ENCODE data around the gene ZNHIT6. TPM values are rescaled to one million over a fixed set of nuclear protein-coding genes. Genes with fewer than 3 reads are reported as not detected.

ZNHIT6 gene
- total and polyA plus RNA-seq, 10 of the 15 experiments (the other 5 are each of a cell fraction or from before 2014, with no cell fraction given): 12.8 to 32.0 (median 18.8) TPM

DNA sequence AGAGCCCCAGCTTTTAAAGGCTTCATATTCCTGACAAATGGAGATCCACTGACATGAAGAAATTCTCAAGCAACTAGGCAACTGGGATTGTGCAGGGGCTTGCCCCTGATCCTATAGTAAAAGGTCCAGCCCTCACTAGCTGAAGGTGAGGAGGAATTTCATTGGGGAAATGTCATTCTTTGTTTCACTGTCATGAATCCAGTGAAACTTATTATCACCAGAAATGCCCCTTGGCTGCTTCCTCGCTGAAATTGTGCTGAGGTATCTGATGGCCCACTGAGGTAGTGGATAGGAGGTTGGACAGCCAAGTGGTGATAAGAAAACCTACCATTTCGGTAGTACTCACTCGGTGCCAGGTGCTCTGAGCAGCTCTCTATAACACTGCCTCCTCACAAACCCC, 91.5 kb downstream of the ZNHIT6 start:
- DNase-seq (ENCODE audit: low read depth, low spot score) (no peak), FAIRE-seq (no peak)
- H2AFZ ChIP-seq (ENCODE audit: control insufficient read depth, low read depth, low read length): no peak overlapping the region
- TF ChIP-seq CREM (IDR thresholded peaks at IDR 0.05; ENCODE audit: low read depth) (no peak), MYC (IDR thresholded peaks at IDR 0.05; ENCODE audit: insufficient read depth, insufficient read length, insufficient replicate concordance, low read length, severe bottlenecking) (no peak), ZNF274 (IDR thresholded peaks at IDR 0.05; ENCODE audit: insufficient read depth, insufficient read length) (no peak), POLR2A (IDR thresholded peaks at IDR 0.05; ENCODE audit: low read depth, low read length) (no peak), CBX5 (IDR thresholded peaks at IDR 0.05; ENCODE audit: low read depth) (no peak), FOXM1 (IDR thresholded peaks at IDR 0.05; ENCODE audit: low read depth, low read length) (no peak)
- TF ChIP-seq, protein P1, sequence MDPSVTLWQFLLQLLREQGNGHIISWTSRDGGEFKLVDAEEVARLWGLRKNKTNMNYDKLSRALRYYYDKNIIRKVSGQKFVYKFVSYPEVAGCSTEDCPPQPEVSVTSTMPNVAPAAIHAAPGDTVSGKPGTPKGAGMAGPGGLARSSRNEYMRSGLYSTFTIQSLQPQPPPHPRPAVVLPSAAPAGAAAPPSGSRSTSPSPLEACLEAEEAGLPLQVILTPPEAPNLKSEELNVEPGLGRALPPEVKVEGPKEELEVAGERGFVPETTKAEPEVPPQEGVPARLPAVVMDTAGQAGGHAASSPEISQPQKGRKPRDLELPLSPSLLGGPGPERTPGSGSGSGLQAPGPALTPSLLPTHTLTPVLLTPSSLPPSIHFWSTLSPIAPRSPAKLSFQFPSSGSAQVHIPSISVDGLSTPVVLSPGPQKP (IDR thresholded peaks at IDR 0.05; ENCODE audit: low read depth, low read length): no peak
- TF ChIP-seq, protein P2, sequence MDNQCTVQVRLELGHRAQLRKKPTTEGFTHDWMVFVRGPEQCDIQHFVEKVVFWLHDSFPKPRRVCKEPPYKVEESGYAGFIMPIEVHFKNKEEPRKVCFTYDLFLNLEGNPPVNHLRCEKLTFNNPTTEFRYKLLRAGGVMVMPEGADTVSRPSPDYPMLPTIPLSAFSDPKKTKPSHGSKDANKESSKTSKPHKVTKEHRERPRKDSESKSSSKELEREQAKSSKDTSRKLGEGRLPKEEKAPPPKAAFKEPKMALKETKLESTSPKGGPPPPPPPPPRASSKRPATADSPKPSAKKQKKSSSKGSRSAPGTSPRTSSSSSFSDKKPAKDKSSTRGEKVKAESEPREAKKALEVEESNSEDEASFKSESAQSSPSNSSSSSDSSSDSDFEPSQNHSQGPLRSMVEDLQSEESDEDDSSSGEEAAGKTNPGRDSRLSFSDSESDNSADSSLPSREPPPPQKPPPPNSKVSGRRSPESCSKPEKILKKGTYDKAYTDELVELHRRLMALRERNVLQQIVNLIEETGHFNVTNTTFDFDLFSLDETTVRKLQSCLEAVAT (IDR thresholded peaks at IDR 0.05): no peak
- TF ChIP-seq, protein P3, sequence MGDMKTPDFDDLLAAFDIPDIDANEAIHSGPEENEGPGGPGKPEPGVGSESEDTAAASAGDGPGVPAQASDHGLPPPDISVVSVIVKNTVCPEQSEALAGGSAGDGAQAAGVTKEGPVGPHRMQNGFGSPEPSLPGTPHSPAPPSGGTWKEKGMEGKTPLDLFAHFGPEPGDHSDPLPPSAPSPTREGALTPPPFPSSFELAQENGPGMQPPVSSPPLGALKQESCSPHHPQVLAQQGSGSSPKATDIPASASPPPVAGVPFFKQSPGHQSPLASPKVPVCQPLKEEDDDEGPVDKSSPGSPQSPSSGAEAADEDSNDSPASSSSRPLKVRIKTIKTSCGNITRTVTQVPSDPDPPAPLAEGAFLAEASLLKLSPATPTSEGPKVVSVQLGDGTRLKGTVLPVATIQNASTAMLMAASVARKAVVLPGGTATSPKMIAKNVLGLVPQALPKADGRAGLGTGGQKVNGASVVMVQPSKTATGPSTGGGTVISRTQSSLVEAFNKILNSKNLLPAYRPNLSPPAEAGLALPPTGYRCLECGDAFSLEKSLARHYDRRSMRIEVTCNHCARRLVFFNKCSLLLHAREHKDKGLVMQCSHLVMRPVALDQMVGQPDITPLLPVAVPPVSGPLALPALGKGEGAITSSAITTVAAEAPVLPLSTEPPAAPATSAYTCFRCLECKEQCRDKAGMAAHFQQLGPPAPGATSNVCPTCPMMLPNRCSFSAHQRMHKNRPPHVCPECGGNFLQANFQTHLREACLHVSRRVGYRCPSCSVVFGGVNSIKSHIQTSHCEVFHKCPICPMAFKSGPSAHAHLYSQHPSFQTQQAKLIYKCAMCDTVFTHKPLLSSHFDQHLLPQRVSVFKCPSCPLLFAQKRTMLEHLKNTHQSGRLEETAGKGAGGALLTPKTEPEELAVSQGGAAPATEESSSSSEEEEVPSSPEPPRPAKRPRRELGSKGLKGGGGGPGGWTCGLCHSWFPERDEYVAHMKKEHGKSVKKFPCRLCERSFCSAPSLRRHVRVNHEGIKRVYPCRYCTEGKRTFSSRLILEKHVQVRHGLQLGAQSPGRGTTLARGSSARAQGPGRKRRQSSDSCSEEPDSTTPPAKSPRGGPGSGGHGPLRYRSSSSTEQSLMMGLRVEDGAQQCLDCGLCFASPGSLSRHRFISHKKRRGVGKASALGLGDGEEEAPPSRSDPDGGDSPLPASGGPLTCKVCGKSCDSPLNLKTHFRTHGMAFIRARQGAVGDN (IDR thresholded peaks at IDR 0.05): no peak
- TF ChIP-seq, protein P4, sequence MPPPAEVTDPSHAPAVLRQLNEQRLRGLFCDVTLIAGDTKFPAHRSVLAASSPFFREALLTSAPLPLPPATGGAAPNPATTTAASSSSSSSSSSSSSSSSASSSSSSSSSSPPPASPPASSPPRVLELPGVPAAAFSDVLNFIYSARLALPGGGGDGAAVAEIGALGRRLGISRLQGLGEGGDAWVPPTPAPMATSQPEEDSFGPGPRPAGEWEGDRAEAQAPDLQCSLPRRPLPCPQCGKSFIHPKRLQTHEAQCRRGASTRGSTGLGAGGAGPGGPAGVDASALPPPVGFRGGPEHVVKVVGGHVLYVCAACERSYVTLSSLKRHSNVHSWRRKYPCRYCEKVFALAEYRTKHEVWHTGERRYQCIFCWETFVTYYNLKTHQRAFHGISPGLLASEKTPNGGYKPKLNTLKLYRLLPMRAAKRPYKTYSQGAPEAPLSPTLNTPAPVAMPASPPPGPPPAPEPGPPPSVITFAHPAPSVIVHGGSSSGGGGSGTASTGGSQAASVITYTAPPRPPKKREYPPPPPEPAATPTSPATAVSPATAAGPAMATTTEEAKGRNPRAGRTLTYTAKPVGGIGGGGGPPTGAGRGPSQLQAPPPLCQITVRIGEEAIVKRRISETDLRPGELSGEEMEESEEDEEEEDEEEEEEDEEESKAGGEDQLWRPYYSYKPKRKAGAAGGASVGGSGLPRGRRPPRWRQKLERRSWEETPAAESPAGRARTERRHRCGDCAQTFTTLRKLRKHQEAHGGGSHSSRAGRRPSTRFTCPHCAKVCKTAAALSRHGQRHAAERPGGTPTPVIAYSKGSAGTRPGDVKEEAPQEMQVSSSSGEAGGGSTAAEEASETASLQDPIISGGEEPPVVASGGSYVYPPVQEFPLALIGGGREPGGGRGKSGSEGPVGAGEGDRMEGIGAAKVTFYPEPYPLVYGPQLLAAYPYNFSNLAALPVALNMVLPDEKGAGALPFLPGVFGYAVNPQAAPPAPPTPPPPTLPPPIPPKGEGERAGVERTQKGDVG (CRISPR knock-in tag; IDR thresholded peaks at IDR 0.05): no peak
- TF ChIP-seq, protein P5, sequence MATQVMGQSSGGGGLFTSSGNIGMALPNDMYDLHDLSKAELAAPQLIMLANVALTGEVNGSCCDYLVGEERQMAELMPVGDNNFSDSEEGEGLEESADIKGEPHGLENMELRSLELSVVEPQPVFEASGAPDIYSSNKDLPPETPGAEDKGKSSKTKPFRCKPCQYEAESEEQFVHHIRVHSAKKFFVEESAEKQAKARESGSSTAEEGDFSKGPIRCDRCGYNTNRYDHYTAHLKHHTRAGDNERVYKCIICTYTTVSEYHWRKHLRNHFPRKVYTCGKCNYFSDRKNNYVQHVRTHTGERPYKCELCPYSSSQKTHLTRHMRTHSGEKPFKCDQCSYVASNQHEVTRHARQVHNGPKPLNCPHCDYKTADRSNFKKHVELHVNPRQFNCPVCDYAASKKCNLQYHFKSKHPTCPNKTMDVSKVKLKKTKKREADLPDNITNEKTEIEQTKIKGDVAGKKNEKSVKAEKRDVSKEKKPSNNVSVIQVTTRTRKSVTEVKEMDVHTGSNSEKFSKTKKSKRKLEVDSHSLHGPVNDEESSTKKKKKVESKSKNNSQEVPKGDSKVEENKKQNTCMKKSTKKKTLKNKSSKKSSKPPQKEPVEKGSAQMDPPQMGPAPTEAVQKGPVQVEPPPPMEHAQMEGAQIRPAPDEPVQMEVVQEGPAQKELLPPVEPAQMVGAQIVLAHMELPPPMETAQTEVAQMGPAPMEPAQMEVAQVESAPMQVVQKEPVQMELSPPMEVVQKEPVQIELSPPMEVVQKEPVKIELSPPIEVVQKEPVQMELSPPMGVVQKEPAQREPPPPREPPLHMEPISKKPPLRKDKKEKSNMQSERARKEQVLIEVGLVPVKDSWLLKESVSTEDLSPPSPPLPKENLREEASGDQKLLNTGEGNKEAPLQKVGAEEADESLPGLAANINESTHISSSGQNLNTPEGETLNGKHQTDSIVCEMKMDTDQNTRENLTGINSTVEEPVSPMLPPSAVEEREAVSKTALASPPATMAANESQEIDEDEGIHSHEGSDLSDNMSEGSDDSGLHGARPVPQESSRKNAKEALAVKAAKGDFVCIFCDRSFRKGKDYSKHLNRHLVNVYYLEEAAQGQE (IDR thresholded peaks at IDR 0.05; ENCODE audit: low read depth, low read length): no peak

More for the DNA sequence above, 91.5 kb downstream of the ZNHIT6 start:
- ATAC-seq: no peak
- Histone ChIP-seq H3K4me1 (ENCODE audit: control insufficient read depth, insufficient read depth, low read length) (no peaks in the 10 kb centered on the region), H3K4me2 (ENCODE audit: control insufficient read depth, insufficient read depth) (no peak overlapping the region), H3K79me2 (ENCODE audit: control insufficient read depth, insufficient read depth, low read length) (no peaks in the 10 kb centered on the region), H3K36me3 (ENCODE audit: control insufficient read depth in 2 of 2, insufficient read depth in 2 of 2, low read length in 1 of 2) (no peaks in the 10 kb centered on the region), H3K9me3 (replicated peaks; ENCODE audit: control insufficient read depth, insufficient read depth, low read length) (no peaks in the 10 kb centered on the region; the same call in 2 of the 3 replicates), H3K27ac (ENCODE audit: control insufficient read depth, insufficient read depth) (no peak overlapping the region), H3K9ac (ENCODE audit: control insufficient read depth, insufficient read depth, low read length) (no peak overlapping the region), H3K27me3 (replicated peaks in 1 of 2; ENCODE audit: control insufficient read depth in 2 of 2, insufficient read depth in 2 of 2, low read length in 1 of 2) (no peaks in the 10 kb centered on the region), H4K20me1 (ENCODE audit: control insufficient read depth, insufficient read depth) (no peaks in the 10 kb centered on the region), H3K4me3 (no peak overlapping the region)
- POLR2A ChIA-PET: no interaction called here
- CTCF ChIA-PET: no interaction called here
- RAD21 ChIA-PET (ENCODE audit: unreplicated experiment): no interaction called here
- SMC1A ChIA-PET (ENCODE audit: uncharacterized antibody, unreplicated experiment): no interaction called here
- WGBS (ENCODE audit: insufficient coverage, insufficient replicate concordance, low lambda C conversion rate, missing lambda C conversion rate): 95% methylated on average over 3 of the region's 3 CpGs
- no TSS peak for BruUV-seq (replicated peaks)
- in situ Hi-C loops (cut with MboI) (no loop called here), intact Hi-C loops (cut with micrococcal nuclease; ENCODE audit: unreplicated experiment) (no loop called here)

Data from GM12878 (cell line).